H9 (cell line): Measurements from ENCODE around the gene FARS2. TPM values are rescaled to one million over a fixed set of nuclear protein-coding genes. Genes with fewer than 3 reads are reported as not detected.

Experiments
- DNase-seq: peaks from one replicate; pipeline ENCODE4 v3.0.0-alpha.2; 2017
- H2AFZ ChIP-seq: one replicate; pipeline ENCODE4 v1.6.1; 2013; ENCODE audit warnings: mild to moderate bottlenecking, low read length, control low read depth, moderate library complexity
- H2AK5ac ChIP-seq: 2 replicates; pipeline ENCODE4 v1.6.1; 2013; ENCODE audit warnings: low read length, control low read depth, mixed read lengths; ENCODE audit not compliant: insufficient read length
- H2BK120ac ChIP-seq: one replicate; pipeline ENCODE4 v1.6.1; 2013; ENCODE audit warnings: low read depth, mild to moderate bottlenecking, low read length, control low read depth, inconsistent platforms; ENCODE audit not compliant: poor library complexity, severe bottlenecking
- H2BK12ac ChIP-seq: 2 replicates; pipeline ENCODE4 v1.6.1; 2013; ENCODE audit warnings: low read length, control low read depth, mixed read lengths, low read depth; ENCODE audit not compliant: insufficient read length
- H2BK15ac ChIP-seq: 2 replicates; pipeline ENCODE4 v1.6.1; 2013; ENCODE audit warnings: low read depth, low read length, control low read depth
- H2BK20ac ChIP-seq: one replicate; pipeline ENCODE4 v1.6.1; 2013; ENCODE audit warnings: low read depth, mild to moderate bottlenecking, low read length, control low read depth, inconsistent platforms; ENCODE audit not compliant: poor library complexity, severe bottlenecking
- H2BK5ac ChIP-seq: 2 replicates; pipeline ENCODE4 v1.6.1; 2013; ENCODE audit warnings: low read length, control low read depth, mixed read lengths; ENCODE audit not compliant: insufficient read length
- H3K14ac ChIP-seq: 2 replicates; pipeline ENCODE4 v1.6.1; 2013; ENCODE audit warnings: low read length, control low read depth; ENCODE audit not compliant: insufficient read depth
- H3K18ac ChIP-seq: 2 replicates; pipeline ENCODE4 v1.6.1; 2013; ENCODE audit warnings: low read depth, mild to moderate bottlenecking, mixed read lengths, low read length, control low read depth; ENCODE audit not compliant: insufficient read length
- H3K23ac ChIP-seq: 2 replicates; pipeline ENCODE4 v1.6.1; 2013; ENCODE audit warnings: low read length, control low read depth, mixed read lengths, low read depth; ENCODE audit not compliant: insufficient read length
- H3K23me2 ChIP-seq: 2 replicates; pipeline ENCODE4 v1.6.1; 2013; ENCODE audit warnings: low read depth, mild to moderate bottlenecking, mixed read lengths, low read length, control low read depth; ENCODE audit not compliant: insufficient read length, poor library complexity, severe bottlenecking
- H3K27ac ChIP-seq: 2 replicates; pipeline ENCODE4 v1.5.1; 2013; ENCODE audit warnings: low read length, control low read depth, mixed read lengths, low read depth; ENCODE audit not compliant: insufficient read length
- H3K27me3 ChIP-seq: 2 replicates; pipeline ENCODE4 v1.6.1; 2013; ENCODE audit warnings: low read length, control low read depth, inconsistent platforms; ENCODE audit not compliant: insufficient read depth
- H3K4ac ChIP-seq: 2 replicates; pipeline ENCODE4 v1.6.1; 2013; ENCODE audit warnings: low read depth, mild to moderate bottlenecking, control low read depth, inconsistent platforms, low read length, moderate library complexity
- H3K4me1 ChIP-seq: 2 replicates; pipeline ENCODE4 v1.6.1; 2013; ENCODE audit warnings: low read length, control low read depth, inconsistent platforms; ENCODE audit not compliant: insufficient read depth
- H3K4me2 ChIP-seq: 2 replicates; pipeline ENCODE4 v1.6.1; 2013; ENCODE audit warnings: low read length, control low read depth, mixed read lengths; ENCODE audit not compliant: insufficient read length, insufficient read depth
- H3K56ac ChIP-seq: 2 replicates; pipeline ENCODE4 v1.6.1; 2013; ENCODE audit warnings: low read depth, mild to moderate bottlenecking, mixed read lengths, low read length, control low read depth; ENCODE audit not compliant: insufficient read length
- H3K79me1 ChIP-seq: 2 replicates; pipeline ENCODE4 v1.6.1; 2013; ENCODE audit warnings: low read depth, mild to moderate bottlenecking, moderate library complexity, low read length, control low read depth, inconsistent platforms; ENCODE audit not compliant: insufficient read depth, poor library complexity, severe bottlenecking
- H3K79me2 ChIP-seq: 2 replicates; pipeline ENCODE4 v1.6.1; 2013; ENCODE audit warnings: low read length, control low read depth, inconsistent platforms; ENCODE audit not compliant: insufficient read depth
- H3K9ac ChIP-seq: 2 replicates; pipeline ENCODE4 v1.6.1; 2013; ENCODE audit warnings: low read length, control low read depth, mixed read lengths; ENCODE audit not compliant: insufficient read length; ENCODE audit errors: extremely low read depth
- H3K9me3 ChIP-seq: one replicate; pipeline ENCODE4 v1.6.1; 2013; ENCODE audit warnings: low read depth, low read length, inconsistent platforms; ENCODE audit not compliant: control insufficient read depth
- H3T11ph ChIP-seq: one replicate; pipeline ENCODE4 v1.6.1; 2013; ENCODE audit warnings: mild to moderate bottlenecking, low read length, control low read depth, inconsistent platforms
- H4K20me1 ChIP-seq: one replicate; pipeline ENCODE4 v1.6.1; 2013; ENCODE audit not compliant: control insufficient read depth, insufficient read length, insufficient read depth
- H4K5ac ChIP-seq: 2 replicates; pipeline ENCODE4 v1.6.1; 2013; ENCODE audit warnings: low read depth, mild to moderate bottlenecking, mixed read lengths, low read length, control low read depth; ENCODE audit not compliant: insufficient read length
- H4K8ac ChIP-seq: replicated peaks from 2 replicates; pipeline ENCODE4 v1.6.1; 2013; ENCODE audit warnings: low read length, control low read depth, mixed read lengths, low read depth; ENCODE audit not compliant: insufficient read length
- H4K91ac ChIP-seq: 2 replicates; pipeline ENCODE4 v1.6.1; 2013; ENCODE audit warnings: low read depth, mild to moderate bottlenecking, moderate library complexity, mixed read lengths, low read length, control low read depth; ENCODE audit not compliant: insufficient read length
- H3K27ac Mint-ChIP-seq, 3 experiments: 2 replicates in 2 of 3; 3 replicates in 1 of 3; pipeline ENCODE4 v1.8.0; 2020 to 2021; ENCODE audit warnings: mixed read lengths in 3 of 3, mild to moderate bottlenecking in 1 of 3, moderate library complexity in 1 of 3
- H3K27me3 Mint-ChIP-seq: 2 replicates; pipeline ENCODE4 v1.8.0; 2021; ENCODE audit warnings: low read depth, mild to moderate bottlenecking, moderate library complexity, mixed read lengths
- H3K36me3 Mint-ChIP-seq, 3 experiments: 2 replicates in 2 of 3; 3 replicates in 1 of 3; pipeline ENCODE4 v1.8.0; 2020 to 2021; ENCODE audit warnings: low read depth in 3 of 3, mixed read lengths in 3 of 3; ENCODE audit not compliant: insufficient read depth in 1 of 3
- H3K4me1 Mint-ChIP-seq, 2 experiments: 2 replicates each; pipeline ENCODE4 v1.8.0; 2020; ENCODE audit warnings: mixed read lengths in 2 of 2
- H3K4me3 Mint-ChIP-seq, 2 experiments: 2 replicates in 1 of 2; 3 replicates in 1 of 2; pipeline ENCODE4 v1.8.0; 2020 to 2021; ENCODE audit warnings: mild to moderate bottlenecking in 2 of 2, mixed read lengths in 2 of 2, moderate library complexity in 1 of 2
- H3K9me3 Mint-ChIP-seq, 2 experiments: 2 replicates in 1 of 2; 3 replicates in 1 of 2; pipeline ENCODE4 v1.8.0; 2020; ENCODE audit warnings: mild to moderate bottlenecking in 2 of 2, mixed read lengths in 2 of 2, moderate library complexity in 1 of 2
- WGBS: extraction: QIAGEN DNeasy Blood & Tissue Kit; methylation state at CpG from one replicate; pipeline ENCODE4 v1.1.7; 2013; ENCODE audit warnings: missing lambda C conversion rate, low lambda C conversion rate, mixed read lengths; ENCODE audit not compliant: insufficient read length; ENCODE audit errors: extremely low coverage; 5-methylcytosine and 5-hydroxymethylcytosine counted together
- total RNA-seq: library from RNA; stranded (reverse); gene quantifications from 2 replicates; pipeline ENCODE4 v1.2.1, GENCODE V29; 2021
- TF ChIP-seq, protein P1 (sequence below): fragments of 200-600 bp; sonication (generic); conservative IDR thresholded peaks from 3 replicates; pipeline ENCODE4 v1.8.0; 2021; ENCODE audit warnings: antibody characterized with exemption, mild to moderate bottlenecking

The FARS2 gene
- total RNA-seq, 1 experiment from 2014 or later: 8.5 TPM

DNA sequence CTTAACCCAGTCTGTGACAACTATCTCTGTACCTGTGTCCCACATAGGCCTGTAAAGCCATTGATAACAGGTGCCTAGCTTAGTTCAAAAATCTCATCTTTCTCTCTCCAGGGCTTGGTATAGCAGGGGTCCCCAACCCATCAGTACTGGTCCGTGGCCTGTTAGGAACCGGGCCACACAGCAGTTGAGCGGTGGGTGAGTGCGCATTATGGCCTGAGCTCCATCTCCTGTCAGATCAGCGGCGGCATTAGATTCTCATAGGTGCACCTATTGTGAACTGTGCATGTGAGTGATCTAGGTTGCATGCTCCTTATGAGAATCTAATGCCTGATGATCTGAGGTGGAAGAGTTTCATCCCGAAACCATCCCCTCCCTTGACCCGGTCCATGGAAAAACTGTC is 3.9 kb upstream of the FARS2 start:
- Histone ChIP-seq H2BK5ac (no peak overlapping the region), H3T11ph (no peak overlapping the region), H3K4me1 (no peaks in the 10 kb centered on the region), H2AFZ (no peak overlapping the region), H3K14ac (no peak overlapping the region), H3K79me1 (peaks cover 7% of the 10 kb centered on the region), H3K4ac (no peak overlapping the region), H3K23ac (no peak overlapping the region), H3K23me2 (peaks cover 2% of the 10 kb centered on the region), H3K9me3 (no peaks in the 10 kb centered on the region), H2AK5ac (no peak overlapping the region), H2BK20ac (no peak overlapping the region), H3K9ac (no peak overlapping the region), H4K8ac (no peak overlapping the region), H3K27ac (no peak overlapping the region), H4K5ac (no peak overlapping the region), H2BK15ac (no peak overlapping the region), H2BK120ac (no peak overlapping the region), H3K56ac (no peak overlapping the region), H3K4me2 (no peak overlapping the region), H2BK12ac (no peak overlapping the region), H4K91ac (no peak overlapping the region), H3K79me2 (no peaks in the 10 kb centered on the region; the same call in 1 of the 2 replicates), H3K27me3 (no peaks in the 10 kb centered on the region), H4K20me1 (no peaks in the 10 kb centered on the region), H3K18ac (no peak overlapping the region)
- TF ChIP-seq, protein P1, sequence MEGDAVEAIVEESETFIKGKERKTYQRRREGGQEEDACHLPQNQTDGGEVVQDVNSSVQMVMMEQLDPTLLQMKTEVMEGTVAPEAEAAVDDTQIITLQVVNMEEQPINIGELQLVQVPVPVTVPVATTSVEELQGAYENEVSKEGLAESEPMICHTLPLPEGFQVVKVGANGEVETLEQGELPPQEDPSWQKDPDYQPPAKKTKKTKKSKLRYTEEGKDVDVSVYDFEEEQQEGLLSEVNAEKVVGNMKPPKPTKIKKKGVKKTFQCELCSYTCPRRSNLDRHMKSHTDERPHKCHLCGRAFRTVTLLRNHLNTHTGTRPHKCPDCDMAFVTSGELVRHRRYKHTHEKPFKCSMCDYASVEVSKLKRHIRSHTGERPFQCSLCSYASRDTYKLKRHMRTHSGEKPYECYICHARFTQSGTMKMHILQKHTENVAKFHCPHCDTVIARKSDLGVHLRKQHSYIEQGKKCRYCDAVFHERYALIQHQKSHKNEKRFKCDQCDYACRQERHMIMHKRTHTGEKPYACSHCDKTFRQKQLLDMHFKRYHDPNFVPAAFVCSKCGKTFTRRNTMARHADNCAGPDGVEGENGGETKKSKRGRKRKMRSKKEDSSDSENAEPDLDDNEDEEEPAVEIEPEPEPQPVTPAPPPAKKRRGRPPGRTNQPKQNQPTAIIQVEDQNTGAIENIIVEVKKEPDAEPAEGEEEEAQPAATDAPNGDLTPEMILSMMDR: no peak
- Mint-ChIP-seq H3K4me1 (peaks cover 8 to 10% of the 10 kb centered on the region in 2 experiments), H3K36me3 (peaks cover 27 to 33% (median 32%) of the 10 kb centered on the region in 3 experiments; a peak in 6 of 7 replicates), H3K27me3 (no peaks in the 10 kb centered on the region), H3K4me3 (no peak overlapping the region), H3K9me3 (peaks cover 4% of the 10 kb centered on the region in 2 experiments; a peak in 2 of 5 replicates), H3K27ac (no peak overlapping the region)
- DNase-seq: no peak
- no CpG with 5 or more reads among the region's 8 CpGs for WGBS
